ENCODE results near the gene C5orf46.

DNA sequence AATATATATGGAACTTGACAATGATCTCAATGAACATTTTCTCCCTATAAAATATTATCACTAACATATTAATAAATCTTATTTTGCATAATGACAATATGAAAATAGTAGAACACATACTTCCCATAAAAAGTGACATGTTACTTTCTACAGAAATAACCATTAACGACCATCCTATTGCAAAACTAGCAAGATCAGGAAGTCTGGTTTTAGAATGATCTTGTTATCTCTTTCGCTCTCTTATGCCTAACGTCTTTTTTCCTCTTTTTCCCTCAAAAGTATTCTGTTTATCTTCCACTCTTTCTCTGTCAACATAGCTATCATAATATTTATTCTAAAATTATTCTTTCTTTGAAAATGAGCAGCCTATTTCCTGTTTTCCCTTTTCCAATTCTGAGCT lies 21.6 kb upstream of the C5orf46 start:
- TF ChIP-seq EZH2 (IDR thresholded peaks at IDR 0.05; ENCODE audit: borderline replicate concordance, low read depth, low read length, severe bottlenecking): no peak
- TF ChIP-seq, protein P1, sequence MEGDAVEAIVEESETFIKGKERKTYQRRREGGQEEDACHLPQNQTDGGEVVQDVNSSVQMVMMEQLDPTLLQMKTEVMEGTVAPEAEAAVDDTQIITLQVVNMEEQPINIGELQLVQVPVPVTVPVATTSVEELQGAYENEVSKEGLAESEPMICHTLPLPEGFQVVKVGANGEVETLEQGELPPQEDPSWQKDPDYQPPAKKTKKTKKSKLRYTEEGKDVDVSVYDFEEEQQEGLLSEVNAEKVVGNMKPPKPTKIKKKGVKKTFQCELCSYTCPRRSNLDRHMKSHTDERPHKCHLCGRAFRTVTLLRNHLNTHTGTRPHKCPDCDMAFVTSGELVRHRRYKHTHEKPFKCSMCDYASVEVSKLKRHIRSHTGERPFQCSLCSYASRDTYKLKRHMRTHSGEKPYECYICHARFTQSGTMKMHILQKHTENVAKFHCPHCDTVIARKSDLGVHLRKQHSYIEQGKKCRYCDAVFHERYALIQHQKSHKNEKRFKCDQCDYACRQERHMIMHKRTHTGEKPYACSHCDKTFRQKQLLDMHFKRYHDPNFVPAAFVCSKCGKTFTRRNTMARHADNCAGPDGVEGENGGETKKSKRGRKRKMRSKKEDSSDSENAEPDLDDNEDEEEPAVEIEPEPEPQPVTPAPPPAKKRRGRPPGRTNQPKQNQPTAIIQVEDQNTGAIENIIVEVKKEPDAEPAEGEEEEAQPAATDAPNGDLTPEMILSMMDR (IDR thresholded peaks at IDR 0.05; ENCODE audit: borderline replicate concordance, extremely low read depth, low read length, poor library complexity, severe bottlenecking): no peak
